SKM-1 (cell line): ENCODE results near the gene GHR.
"Not testable (repeated sequence)": the region's sequence is repeated elsewhere in the genome, so short reads cannot be mapped to it uniquely, and the experiment has no call there.

Experiments
- DNase-seq: peaks from one replicate; lab custom pipeline; 2025; ENCODE audit not compliant: unreplicated experiment; lab: John Stamatoyannopoulos, UW

GHR gene

GRCh38 chr5:42689391-42689790 lies 266.2 kb downstream of the GHR start:
- no peak for DNase-seq

- DNase-seq, result no peak
Measured at GRCh38 chr5:42691413-42691937, 268.2 kb downstream of the GHR start.

- DNase-seq, result no peak
Measured at GRCh38 chr5:42701351-42702059, 278.3 kb downstream of the GHR start.

GRCh38 chr5:42703238-42703637 lies 280.0 kb downstream of the GHR start:
- DNase-seq, result no peak

- no peak for DNase-seq
Measured at GRCh38 chr5:42715785-42716184, 292.5 kb downstream of the GHR start.

GRCh38 chr5:42718591-42718990 lies 295.4 kb downstream of the GHR start:
- peak; percentile 9 for DNase-seq

GRCh38 chr5:42719034-42719433 lies 295.8 kb downstream of the GHR start:
- no peak for DNase-seq

GRCh38 chr5:42720251-42720650 lies 297.0 kb downstream of the GHR start:
- DNase-seq, result no peak

- no peak for DNase-seq
Measured at GRCh38 chr5:42721484-42721883, 298.2 kb downstream of the GHR start.

GRCh38 chr5:42734531-42735058 lies 311.4 kb downstream of the GHR start:
- DNase-seq, result not testable (repeated sequence)

- DNase-seq, result no peak
Measured at GRCh38 chr5:42740920-42741319, 317.7 kb downstream of the GHR start.

- no peak for DNase-seq
Measured at GRCh38 chr5:42745426-42745825, 322.2 kb downstream of the GHR start.

GRCh38 chr5:42745856-42746255 lies 322.6 kb downstream of the GHR start:
- DNase-seq, result no peak

GRCh38 chr5:42749020-42749419 lies 325.8 kb downstream of the GHR start:
- DNase-seq, result no peak

- no peak for DNase-seq
Measured at GRCh38 chr5:42750507-42750906, 327.3 kb downstream of the GHR start.

GRCh38 chr5:42751044-42751443 lies 327.8 kb downstream of the GHR start:
- DNase-seq, result no peak

GRCh38 chr5:42753099-42753498 lies 329.9 kb downstream of the GHR start:
- DNase-seq, result no peak

GRCh38 chr5:42756606-42757601 lies 333.7 kb downstream of the GHR start, which contains the start of gene CCDC152:
Gene CCDC152 (plus strand): TSS chr5:42756818. CDS start chr5:42759122, 2,304 bp downstream.
- DNase-seq, result no peak

- DNase-seq, result no peak
Measured at GRCh38 chr5:42759456-42759855, 336.2 kb downstream of the GHR start.

GRCh38 chr5:42760426-42760825 lies 337.2 kb downstream of the GHR start:
- DNase-seq, result peak; percentile 15

GRCh38 chr5:42761791-42762190 lies 338.6 kb downstream of the GHR start:
- DNase-seq, result no peak
